CD14-positive monocyte (primary cell): ENCODE measurements around the gene CDC25C. TPM values are rescaled to one million over a fixed set of nuclear protein-coding genes. Genes with fewer than 3 reads are reported as not detected.

Source experiments
- DNase-seq, 3 donors: peaks; one replicate each; pipeline ENCODE4 v3.0.0-alpha.2; 2011 to 2022
- H2AFZ ChIP-seq: 2 replicates; pipeline ENCODE4 v1.6.0; 2012; ENCODE audit warnings: mild to moderate bottlenecking, low read depth, low read length, inconsistent platforms; ENCODE audit not compliant: insufficient read depth, poor library complexity, severe bottlenecking
- H3K27ac ChIP-seq, 2 donors: 1 replicate in 1 of 2; 2 replicates in 1 of 2; pipeline ENCODE4 v1.5.1; 2012 to 2013; ENCODE audit warnings: low read length in 2 of 2, control low read depth in 1 of 2, inconsistent platforms in 1 of 2, low read depth in 1 of 2, mild to moderate bottlenecking in 1 of 2
- H3K27me3 ChIP-seq, 2 donors: one replicate each; pipeline versions ENCODE4 v1.6.0 to v1.6.1; 2011 to 2013; ENCODE audit warnings: low read length in 2 of 2; ENCODE audit not compliant: control insufficient read depth in 2 of 2, insufficient read depth in 2 of 2
- H3K36me3 ChIP-seq, 2 donors: replicated peaks in 1 of 2; 1 replicate in 1 of 2; 2 replicates in 1 of 2; pipeline versions ENCODE4 v1.5.1 to v1.6.1; 2012 to 2013; ENCODE audit warnings: low read length in 2 of 2, control low read depth in 1 of 2, inconsistent platforms in 1 of 2, mild to moderate bottlenecking in 1 of 2; ENCODE audit not compliant: insufficient read depth in 2 of 2, control insufficient read depth in 1 of 2
- H3K4me1 ChIP-seq, 2 donors: 1 replicate in 1 of 2; 2 replicates in 1 of 2; pipeline versions ENCODE4 v1.5.1 to v1.6.1; 2012 to 2013; ENCODE audit warnings: low read length in 2 of 2, control low read depth in 1 of 2, inconsistent platforms in 1 of 2, mild to moderate bottlenecking in 1 of 2, moderate library complexity in 1 of 2; ENCODE audit not compliant: insufficient read depth in 2 of 2, control insufficient read depth in 1 of 2
- H3K4me2 ChIP-seq: replicated peaks from 2 replicates; pipeline ENCODE3; 2012; ENCODE audit warnings: low read length, moderate library complexity, mild to moderate bottlenecking; ENCODE audit not compliant: poor library complexity, severe bottlenecking; ENCODE audit errors: extremely low read depth
- H3K4me3 ChIP-seq, 3 experiments: fragments of 200-600 bp in 1 of 3; sonication (generic) in 1 of 3; replicated peaks in 1 of 3; 1 replicate in 2 of 3; 2 replicates in 1 of 3; pipeline ENCODE4 v1.5.1; 2011 to 2013; ENCODE audit warnings: low read length in 3 of 3, mild to moderate bottlenecking in 3 of 3, control low read depth in 2 of 3, low read depth in 2 of 3, inconsistent platforms in 1 of 3, moderate library complexity in 1 of 3
- H3K79me2 ChIP-seq: 2 replicates; pipeline ENCODE4 v1.6.0; 2012; ENCODE audit warnings: mild to moderate bottlenecking, control low read depth, inconsistent platforms, low read length, moderate library complexity; ENCODE audit not compliant: insufficient read depth
- H3K9ac ChIP-seq: 2 replicates; pipeline ENCODE4 v1.6.0; 2017; ENCODE audit warnings: low read length, mild to moderate bottlenecking; ENCODE audit not compliant: insufficient read depth, poor library complexity, severe bottlenecking
- H3K9me3 ChIP-seq, 2 donors: replicated peaks in 1 of 2; 1 replicate in 1 of 2; 2 replicates in 1 of 2; pipeline versions ENCODE4 v1.5.1 to v1.6.1; 2012 to 2013; ENCODE audit warnings: low read length in 2 of 2, control low read depth in 1 of 2; ENCODE audit not compliant: control insufficient read depth in 1 of 2, insufficient read depth in 1 of 2
- H4K20me1 ChIP-seq: 2 replicates; pipeline ENCODE4 v1.6.0; 2012; ENCODE audit warnings: mild to moderate bottlenecking, low read length, control low read depth, moderate library complexity; ENCODE audit not compliant: insufficient read depth
- H3K27ac Mint-ChIP-seq, 7 donors: one replicate each; pipeline ENCODE4 v1.8.0; 2020; ENCODE audit warnings: mild to moderate bottlenecking in 7 of 7, mixed read lengths in 7 of 7, moderate library complexity in 6 of 7, inconsistent platforms in 2 of 7
- H3K27me3 Mint-ChIP-seq, 3 donors: one replicate each; pipeline ENCODE4 v1.8.0; 2021 to 2022; ENCODE audit warnings: low read depth in 3 of 3, mild to moderate bottlenecking in 3 of 3, mixed read lengths in 3 of 3, moderate library complexity in 3 of 3, inconsistent platforms in 1 of 3
- H3K36me3 Mint-ChIP-seq, 2 donors: one replicate each; pipeline ENCODE4 v1.8.0; 2020; ENCODE audit warnings: mixed read lengths in 2 of 2, inconsistent platforms in 1 of 2, mild to moderate bottlenecking in 1 of 2
- H3K4me1 Mint-ChIP-seq: one replicate; pipeline ENCODE4 v1.8.0; 2020; ENCODE audit warnings: mild to moderate bottlenecking, mixed read lengths
- H3K4me3 Mint-ChIP-seq, 2 donors: one replicate each; pipeline ENCODE4 v1.8.0; 2020; ENCODE audit warnings: mild to moderate bottlenecking in 2 of 2, mixed read lengths in 2 of 2, moderate library complexity in 1 of 2
- H3K9me3 Mint-ChIP-seq, 7 donors: one replicate each; pipeline ENCODE4 v1.8.0; 2020 to 2022; ENCODE audit warnings: mixed read lengths in 7 of 7, mild to moderate bottlenecking in 6 of 7, moderate library complexity in 6 of 7, inconsistent platforms in 2 of 7
- WGBS: methylation state at CpG from one replicate; pipeline ENCODE4 v1.1.5; 2013; ENCODE audit warnings: missing lambda C conversion rate; ENCODE audit not compliant: insufficient coverage; 5-methylcytosine and 5-hydroxymethylcytosine counted together
- intact Hi-C, 2 donors: fragments of 100-400 bp; cut with micrococcal nuclease; formaldehyde crosslinking; loops; one replicate each; pipeline versions ENCODE4 v1.15.0 to v1.15.1; 2023
- polyA plus RNA-seq, 3 donors: library from polyadenylated mRNA; depleted of rRNA in 1 of 3; unstranded in 2 of 3; stranded (reverse) in 1 of 3; fragments of 300-500 nt in 2 of 3; fragments of >200 nt in 1 of 3; fragmentation: Illumina TruSeq in 2 of 3; gene quantifications; 1 replicate in 2 of 3; 2 replicates in 1 of 3; pipeline ENCODE4 v1.2.3, GENCODE V29; 2012 to 2021
- TF ChIP-seq, protein P1 (sequence below): fragments of 200-600 bp; IDR thresholded peaks from one replicate; pipeline ENCODE4 v1.8.0; 2022; ENCODE audit warnings: antibody characterized with exemption, mild to moderate bottlenecking

CDC25C gene
- polyA plus RNA-seq, 3 donors = not detected

- Histone ChIP-seq H3K27ac (peak overlapping the region in 1 of 2 donors; percentile 31), H4K20me1 (peaks cover 61% of the 10 kb centered on the region), H3K4me2 (no peak overlapping the region), H3K36me3 (no peaks in the 10 kb centered on the region), H3K9ac (no peak overlapping the region), H2AFZ (no peak overlapping the region), H3K9me3 (no peaks in the 10 kb centered on the region), H3K27me3 (no peaks in the 10 kb centered on the region), H3K79me2 (peaks cover 99% of the 10 kb centered on the region), H3K4me3 (no peak overlapping the region), H3K4me1 (peaks cover 17 to 19% of the 10 kb centered on the region in 2 donors)
- Mint-ChIP-seq H3K9me3 (peaks cover 0 to 3% (median 0%) of the 10 kb centered on the region in 7 donors), H3K4me3 (no peak overlapping the region), H3K4me1 (peaks cover 38% of the 10 kb centered on the region), H3K27ac (peak overlapping the region in 2 of 7 donors; percentile 15 to 73), H3K36me3 (peaks cover 5 to 30% of the 10 kb centered on the region in 2 donors), H3K27me3 (peaks cover 0 to 1% (median 0%) of the 10 kb centered on the region in 3 donors)
- intact Hi-C loops = no loop called here
- DNase-seq = no peak
- TF ChIP-seq, protein P1, sequence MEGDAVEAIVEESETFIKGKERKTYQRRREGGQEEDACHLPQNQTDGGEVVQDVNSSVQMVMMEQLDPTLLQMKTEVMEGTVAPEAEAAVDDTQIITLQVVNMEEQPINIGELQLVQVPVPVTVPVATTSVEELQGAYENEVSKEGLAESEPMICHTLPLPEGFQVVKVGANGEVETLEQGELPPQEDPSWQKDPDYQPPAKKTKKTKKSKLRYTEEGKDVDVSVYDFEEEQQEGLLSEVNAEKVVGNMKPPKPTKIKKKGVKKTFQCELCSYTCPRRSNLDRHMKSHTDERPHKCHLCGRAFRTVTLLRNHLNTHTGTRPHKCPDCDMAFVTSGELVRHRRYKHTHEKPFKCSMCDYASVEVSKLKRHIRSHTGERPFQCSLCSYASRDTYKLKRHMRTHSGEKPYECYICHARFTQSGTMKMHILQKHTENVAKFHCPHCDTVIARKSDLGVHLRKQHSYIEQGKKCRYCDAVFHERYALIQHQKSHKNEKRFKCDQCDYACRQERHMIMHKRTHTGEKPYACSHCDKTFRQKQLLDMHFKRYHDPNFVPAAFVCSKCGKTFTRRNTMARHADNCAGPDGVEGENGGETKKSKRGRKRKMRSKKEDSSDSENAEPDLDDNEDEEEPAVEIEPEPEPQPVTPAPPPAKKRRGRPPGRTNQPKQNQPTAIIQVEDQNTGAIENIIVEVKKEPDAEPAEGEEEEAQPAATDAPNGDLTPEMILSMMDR = no peak
- no CpG with 5 or more reads among the region's 3 CpGs for WGBS
Measured at GRCh38 chr5:138359621-138360020, 28.0 kb upstream of the CDC25C start.

DNA sequence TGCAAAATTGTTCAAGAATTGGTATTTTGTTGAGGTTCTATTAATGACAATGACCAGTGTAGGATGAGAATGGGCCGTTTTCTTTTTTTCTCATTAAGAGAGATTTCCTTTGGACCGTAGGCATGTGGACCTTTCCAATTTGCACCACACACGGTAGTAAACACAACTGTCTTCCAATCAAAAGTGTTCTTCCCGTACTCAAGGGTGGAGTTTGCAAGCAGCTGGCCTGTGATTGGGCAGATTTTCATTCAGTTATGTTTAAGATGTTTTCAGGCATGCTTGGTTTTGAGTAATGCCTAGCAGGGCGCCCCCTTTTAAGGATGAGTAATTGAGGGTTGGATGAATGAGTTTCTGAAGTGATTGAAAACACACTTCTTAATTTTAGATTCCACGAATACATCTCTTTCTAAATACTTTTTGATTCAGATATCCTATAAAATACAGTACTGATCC, 23.3 kb upstream of the CDC25C start:
- no CpG with 5 or more reads among the region's 6 CpGs for WGBS
- H3K4me1 ChIP-seq = peaks cover 21 to 25% of the 10 kb centered on the region in 2 donors
- peaks cover 50% of the 10 kb centered on the region for H4K20me1 ChIP-seq
- no peaks in the 10 kb centered on the region for H3K36me3 ChIP-seq
- H3K9me3 ChIP-seq = peaks cover 0 to 6% of the 10 kb centered on the region in 2 donors
- peaks cover 83% of the 10 kb centered on the region for H3K79me2 ChIP-seq
- H3K27me3 Mint-ChIP-seq = no peaks in the 10 kb centered on the region
- peaks cover 4 to 11% (median 8%) of the 10 kb centered on the region in 7 donors for H3K9me3 Mint-ChIP-seq
- peak; percentile 60 to 78 (median 66) for DNase-seq
- TF ChIP-seq, protein P1 = no peak
- H2AFZ ChIP-seq = no peak overlapping the region
- H3K27me3 ChIP-seq = no peaks in the 10 kb centered on the region
- H3K27ac ChIP-seq = peak overlapping the region in 1 of 2 donors; percentile 98
- H3K4me1 Mint-ChIP-seq = peaks cover 45% of the 10 kb centered on the region
- peak overlapping the region in 1 of 2 donors; percentile 98 for H3K4me3 Mint-ChIP-seq
- H3K4me2 ChIP-seq = peak overlapping the region; percentile 85
- intact Hi-C loops = loop anchor here in 1 of 2 donors (5.0 kb wide), 1 partner anchor 187 kb away; the partner anchor contains the start of gene ETF1
- H3K36me3 Mint-ChIP-seq = peaks cover 5 to 20% of the 10 kb centered on the region in 2 donors
- peak overlapping the region; percentile 78 to 98 (median 89) for H3K4me3 ChIP-seq
- peak overlapping the region in 5 of 7 donors; percentile 35 to 99 (median 50) for H3K27ac Mint-ChIP-seq
- no peak overlapping the region for H3K9ac ChIP-seq
